ENCODE data around the gene RCBTB2.
A peak's percentile ranks its signal among the peaks of the same experiment; 100 is the strongest.
"Not testable (repeated sequence)": the region's sequence is repeated elsewhere in the genome, so short reads cannot be mapped to it uniquely, and the experiment has no call there.

Gene RCBTB2

GRCh38 chr13:48492470-48493065 lies 40.3 kb downstream of the RCBTB2 start:
- DNase-seq: peak; percentile 82

GRCh38 chr13:48492096-48492440 lies 40.8 kb downstream of the RCBTB2 start:
- DNase-seq: no peak

GRCh38 chr13:48491423-48492095 lies 41.3 kb downstream of the RCBTB2 start:
- no peak for DNase-seq

- DNase-seq: no peak
These were observed 42.6 kb downstream of the RCBTB2 start for GRCh38 chr13:48490241-48490640.

- DNase-seq: no peak
These were observed 43.2 kb downstream of the RCBTB2 start for GRCh38 chr13:48489666-48490065.

GRCh38 chr13:48488995-48489394 lies 43.9 kb downstream of the RCBTB2 start:
- DNase-seq: no peak

- no peak for DNase-seq
These were observed 44.9 kb downstream of the RCBTB2 start for GRCh38 chr13:48487968-48488367.

- DNase-seq: no peak
These were observed 46.0 kb downstream of the RCBTB2 start for GRCh38 chr13:48486836-48487235.

GRCh38 chr13:48486362-48486761 lies 46.5 kb downstream of the RCBTB2 start:
- no peak for DNase-seq

GRCh38 chr13:48485432-48485831 lies 47.4 kb downstream of the RCBTB2 start:
- no peak for DNase-seq

- DNase-seq: no peak
These were observed 49.3 kb downstream of the RCBTB2 start for GRCh38 chr13:48483575-48483974.

GRCh38 chr13:48478391-48478790 lies 54.5 kb downstream of the RCBTB2 start:
- DNase-seq: no peak

- DNase-seq: no peak
These were observed 55.6 kb downstream of the RCBTB2 start for GRCh38 chr13:48477191-48477855.

GRCh38 chr13:48476686-48477085 lies 56.2 kb downstream of the RCBTB2 start:
- DNase-seq: no peak

GRCh38 chr13:48476215-48476614 lies 56.7 kb downstream of the RCBTB2 start:
- no peak for DNase-seq

GRCh38 chr13:48475230-48475629 lies 57.6 kb downstream of the RCBTB2 start:
- no peak for DNase-seq

GRCh38 chr13:48457578-48458242 lies 75.2 kb downstream of the RCBTB2 start:
- no peak for DNase-seq

- DNase-seq: no peak
These were observed 76.3 kb downstream of the RCBTB2 start for GRCh38 chr13:48456546-48456945.

- DNase-seq: not testable (repeated sequence)
These were observed 81.7 kb downstream of the RCBTB2 start for GRCh38 chr13:48451196-48451595.

- no peak for DNase-seq
These were observed 83.2 kb downstream of the RCBTB2 start for GRCh38 chr13:48449656-48450055.

- no peak for DNase-seq
These were observed 83.8 kb downstream of the RCBTB2 start for GRCh38 chr13:48448959-48449614.

- no peak for DNase-seq
These were observed 84.5 kb downstream of the RCBTB2 start for GRCh38 chr13:48448285-48448958.

GRCh38 chr13:48446464-48446863 lies 86.4 kb downstream of the RCBTB2 start:
- no peak for DNase-seq

All from femur (tissue), 1 donor.